HEK293 (cell line): ENCODE measurements around the gene DHX8.

Experiments used
- CTCF ChIA-PET: fragments of 350-600 bp; formaldehyde crosslinking; extraction: SDS; loops from one replicate; lab custom pipeline; 2021; ENCODE audit warnings: antibody characterized with exemption; lab: Yijun Ruan, JAX
- POLR2A ChIA-PET: fragments of 300-600 bp; formaldehyde crosslinking; extraction: SDS; loops from one replicate; lab custom pipeline; 2020; ENCODE audit warnings: antibody characterized with exemption, inconsistent platforms; lab: Yijun Ruan, JAX
- H3K27ac ChIP-seq: fragments of 200-500 bp; sonication (Bioruptor generic); 2 replicates; pipeline ENCODE4 v1.5.1; 2014; ENCODE audit warnings: low read depth, low read length, control low read depth, inconsistent platforms; ENCODE audit errors: extremely low read depth
- H3K36me3 ChIP-seq, 2 experiments: fragments of 200-500 bp in 1 of 2; sonication (Bioruptor generic) in 1 of 2; 1 replicate in 1 of 2; 2 replicates in 1 of 2; pipeline ENCODE4 v1.5.1; 2014 to 2017; ENCODE audit warnings: inconsistent platforms in 2 of 2, low read length in 2 of 2; ENCODE audit not compliant: control insufficient read depth in 2 of 2, insufficient read depth in 1 of 2
- H3K4me1 ChIP-seq: fragments of 200-500 bp; sonication (Bioruptor generic); 2 replicates; pipeline ENCODE4 v1.5.1; 2014; ENCODE audit warnings: mild to moderate bottlenecking, low read length, inconsistent platforms; ENCODE audit not compliant: control insufficient read depth, insufficient read depth
- H3K4me3 ChIP-seq: 2 replicates; pipeline ENCODE4 v1.5.1; 2011; ENCODE audit warnings: low read depth, mild to moderate bottlenecking, control low read depth, low read length, moderate library complexity
- H3K9me3 ChIP-seq: fragments of 200-500 bp; sonication (Bioruptor generic); 2 replicates; pipeline ENCODE4 v1.5.1; 2014; ENCODE audit warnings: low read depth, low read length, inconsistent platforms; ENCODE audit not compliant: control insufficient read depth, insufficient read depth
- GLIS1 ChIP-seq: fragments of 450-650 bp; formaldehyde crosslinking; IDR thresholded peaks from 2 replicates; pipeline ENCODE4 v1.5.1; 2016; ENCODE audit warnings: missing biosample characterization, missing genetic modification characterization
- HOXD13 ChIP-seq: sonication (generic); formaldehyde crosslinking; IDR thresholded peaks from 2 replicates; pipeline ENCODE4 v1.8.0; 2022; ENCODE audit warnings: missing genetic modification reagents, borderline replicate concordance
- KLF1 ChIP-seq: fragments of 450-650 bp; formaldehyde crosslinking; IDR thresholded peaks from 2 replicates; pipeline ENCODE4 v1.5.1; 2016; ENCODE audit warnings: missing biosample characterization, missing genetic modification characterization
- PATZ1 ChIP-seq: fragments of 450-650 bp; formaldehyde crosslinking; IDR thresholded peaks from 2 replicates; pipeline ENCODE4 v1.5.1; 2016; ENCODE audit warnings: missing biosample characterization, missing genetic modification characterization
- RBAK ChIP-seq: fragments of 450-650 bp; formaldehyde crosslinking; IDR thresholded peaks from 2 replicates; pipeline ENCODE4 v1.5.1; 2016; ENCODE audit warnings: missing biosample characterization, missing genetic modification characterization
- SCRT2 ChIP-seq: fragments of 450-650 bp; formaldehyde crosslinking; IDR thresholded peaks from 2 replicates; pipeline ENCODE4 v1.5.1; 2016; ENCODE audit warnings: missing biosample characterization, missing genetic modification characterization
- ZFP3 ChIP-seq: fragments of 450-650 bp; formaldehyde crosslinking; IDR thresholded peaks from 2 replicates; pipeline ENCODE4 v1.5.1; 2016; ENCODE audit warnings: low read depth, missing biosample characterization, missing genetic modification characterization
- ZNF221 ChIP-seq: fragments of 450-650 bp; formaldehyde crosslinking; IDR thresholded peaks from 2 replicates; pipeline ENCODE4 v1.5.1; 2017; ENCODE audit warnings: missing biosample characterization, missing genetic modification characterization, borderline replicate concordance
- ZNF416 ChIP-seq: fragments of 450-650 bp; formaldehyde crosslinking; IDR thresholded peaks from 2 replicates; pipeline ENCODE4 v1.5.1; 2016; ENCODE audit warnings: missing biosample characterization, missing genetic modification characterization
- ZNF449 ChIP-seq: fragments of 450-650 bp; formaldehyde crosslinking; IDR thresholded peaks from 2 replicates; pipeline ENCODE4 v1.5.1; 2017; ENCODE audit warnings: missing biosample characterization, mild to moderate bottlenecking, missing genetic modification characterization, moderate library complexity
- ZNF514 ChIP-seq: fragments of 450-650 bp; formaldehyde crosslinking; IDR thresholded peaks from 2 replicates; pipeline ENCODE4 v1.5.1; 2016; ENCODE audit warnings: missing biosample characterization, missing genetic modification characterization
- ZNF560 ChIP-seq: fragments of 450-650 bp; formaldehyde crosslinking; IDR thresholded peaks from 2 replicates; pipeline ENCODE4 v1.5.1; 2017; ENCODE audit warnings: missing biosample characterization, missing genetic modification characterization, borderline replicate concordance
- ZNF658 ChIP-seq: fragments of 450-650 bp; formaldehyde crosslinking; IDR thresholded peaks from 2 replicates; pipeline ENCODE4; 2016; ENCODE audit warnings: missing biosample characterization, missing genetic modification characterization
- TF ChIP-seq, protein P1 (sequence below): fragments of 450-650 bp; formaldehyde crosslinking; IDR thresholded peaks from 2 replicates; pipeline ENCODE4 v1.5.1; 2016; ENCODE audit warnings: missing biosample characterization, missing genetic modification characterization
- TF ChIP-seq, protein P2 (sequence below): fragments of 450-650 bp; formaldehyde crosslinking; IDR thresholded peaks from 2 replicates; pipeline ENCODE4 v1.5.1; 2017; ENCODE audit warnings: missing biosample characterization, missing genetic modification characterization
- TF ChIP-seq, protein P3 (sequence below): fragments of 450-650 bp; formaldehyde crosslinking; IDR thresholded peaks from 2 replicates; pipeline ENCODE4 v1.5.1; 2017; ENCODE audit warnings: missing biosample characterization, missing genetic modification characterization

The DHX8 gene

DNA sequence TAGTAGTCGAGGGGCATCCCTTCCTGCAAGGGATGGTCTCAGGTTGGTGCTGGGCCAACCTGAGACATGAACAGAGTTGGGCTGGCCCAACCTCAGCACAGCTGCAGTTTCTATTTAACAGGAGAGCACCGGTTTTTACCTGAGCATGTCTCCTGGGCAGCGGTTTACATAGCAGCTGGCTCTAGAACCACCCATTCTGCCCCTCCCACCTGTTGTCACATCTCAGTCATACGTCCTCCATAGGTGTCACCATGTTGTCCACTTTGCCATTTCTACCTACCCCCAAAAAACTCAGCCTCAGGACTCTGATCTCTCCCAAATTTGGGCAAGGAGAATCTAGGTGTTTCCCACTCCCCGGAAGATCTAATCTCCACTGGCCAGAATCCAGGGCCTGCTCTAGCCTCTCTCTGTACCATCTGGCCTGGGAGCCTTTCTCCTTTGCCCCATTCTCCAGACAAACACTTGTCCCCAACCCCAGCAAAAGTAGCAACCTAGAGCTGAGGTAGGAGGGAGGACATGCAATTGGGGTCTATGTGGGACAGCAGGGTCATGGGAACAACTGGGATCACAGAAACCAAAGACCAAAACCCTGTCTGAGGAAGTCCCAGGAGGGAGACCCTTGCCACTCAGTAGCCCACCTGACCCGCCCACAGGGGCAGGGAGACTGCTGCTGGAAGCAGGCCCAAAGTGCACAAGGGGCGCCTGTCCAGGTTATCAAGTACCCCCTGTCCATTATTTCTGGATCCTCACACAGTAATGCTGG, 43.3 kb downstream of the DHX8 start:
- peaks cover 21 to 59% of the 10 kb centered on the region in 2 experiments for H3K36me3 ChIP-seq

GRCh38 chr17:43528319-43528987, 44.7 kb downstream of the DHX8 start:
- TF ChIP-seq SCRT2 (0 out of 2 replicates have a peak, but pooled peaks have one; percentile 42), ZFP3 (tag by site-specific recombination) (no peak), GLIS1 (tag by site-specific recombination) (peak; percentile 34; the same call in 1 of the 2 replicates), KLF1 (tag by site-specific recombination) (peak; percentile 45; the same call in 1 of the 2 replicates)
- ChIA-PET POLR2A (no interaction called here), CTCF (interaction anchor here (0.6 to 2.4 kb wide), 10 partner anchors 8 to 231 kb away, joined by 3 to 12 read pairs (median 4); partner anchors contain the start of gene DHX8)
- Histone ChIP-seq H3K9me3 (no peaks in the 10 kb centered on the region), H3K4me1 (peaks cover 18% of the 10 kb centered on the region), H3K27ac (no peak overlapping the region), H3K36me3 (peaks cover 12 to 45% of the 10 kb centered on the region in 2 experiments; a peak in 2 of 3 replicates), H3K4me3 (no peak overlapping the region)

More for the DNA sequence above, 43.3 kb downstream of the DHX8 start:
- TF ChIP-seq ZNF658 (tag by site-specific recombination) (no peak), ZNF416 (no peak), ZNF221 (tag by site-specific recombination) (no peak), ZNF514 (tag by site-specific recombination) (no peak), HOXD13 (CRISPR knock-in tag) (no peak), RBAK (tag by site-specific recombination) (no peak), SCRT2 (peak; percentile 88), PATZ1 (tag by site-specific recombination) (no peak), ZNF560 (no peak), ZNF449 (tag by site-specific recombination) (peak; percentile 76)
- TF ChIP-seq, protein P1, sequence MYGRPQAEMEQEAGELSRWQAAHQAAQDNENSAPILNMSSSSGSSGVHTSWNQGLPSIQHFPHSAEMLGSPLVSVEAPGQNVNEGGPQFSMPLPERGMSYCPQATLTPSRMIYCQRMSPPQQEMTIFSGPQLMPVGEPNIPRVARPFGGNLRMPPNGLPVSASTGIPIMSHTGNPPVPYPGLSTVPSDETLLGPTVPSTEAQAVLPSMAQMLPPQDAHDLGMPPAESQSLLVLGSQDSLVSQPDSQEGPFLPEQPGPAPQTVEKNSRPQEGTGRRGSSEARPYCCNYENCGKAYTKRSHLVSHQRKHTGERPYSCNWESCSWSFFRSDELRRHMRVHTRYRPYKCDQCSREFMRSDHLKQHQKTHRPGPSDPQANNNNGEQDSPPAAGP (tag by site-specific recombination) = no peak
- TF ChIP-seq, protein P2, sequence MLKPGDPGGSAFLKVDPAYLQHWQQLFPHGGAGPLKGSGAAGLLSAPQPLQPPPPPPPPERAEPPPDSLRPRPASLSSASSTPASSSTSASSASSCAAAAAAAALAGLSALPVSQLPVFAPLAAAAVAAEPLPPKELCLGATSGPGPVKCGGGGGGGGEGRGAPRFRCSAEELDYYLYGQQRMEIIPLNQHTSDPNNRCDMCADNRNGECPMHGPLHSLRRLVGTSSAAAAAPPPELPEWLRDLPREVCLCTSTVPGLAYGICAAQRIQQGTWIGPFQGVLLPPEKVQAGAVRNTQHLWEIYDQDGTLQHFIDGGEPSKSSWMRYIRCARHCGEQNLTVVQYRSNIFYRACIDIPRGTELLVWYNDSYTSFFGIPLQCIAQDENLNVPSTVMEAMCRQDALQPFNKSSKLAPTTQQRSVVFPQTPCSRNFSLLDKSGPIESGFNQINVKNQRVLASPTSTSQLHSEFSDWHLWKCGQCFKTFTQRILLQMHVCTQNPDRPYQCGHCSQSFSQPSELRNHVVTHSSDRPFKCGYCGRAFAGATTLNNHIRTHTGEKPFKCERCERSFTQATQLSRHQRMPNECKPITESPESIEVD (tag by site-specific recombination) = no peak
- TF ChIP-seq, protein P3, sequence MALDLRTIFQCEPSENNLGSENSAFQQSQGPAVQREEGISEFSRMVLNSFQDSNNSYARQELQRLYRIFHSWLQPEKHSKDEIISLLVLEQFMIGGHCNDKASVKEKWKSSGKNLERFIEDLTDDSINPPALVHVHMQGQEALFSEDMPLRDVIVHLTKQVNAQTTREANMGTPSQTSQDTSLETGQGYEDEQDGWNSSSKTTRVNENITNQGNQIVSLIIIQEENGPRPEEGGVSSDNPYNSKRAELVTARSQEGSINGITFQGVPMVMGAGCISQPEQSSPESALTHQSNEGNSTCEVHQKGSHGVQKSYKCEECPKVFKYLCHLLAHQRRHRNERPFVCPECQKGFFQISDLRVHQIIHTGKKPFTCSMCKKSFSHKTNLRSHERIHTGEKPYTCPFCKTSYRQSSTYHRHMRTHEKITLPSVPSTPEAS (tag by site-specific recombination) = no peak
- Histone ChIP-seq H3K4me1 (peaks cover 18% of the 10 kb centered on the region), H3K9me3 (no peaks in the 10 kb centered on the region), H3K27ac (no peak overlapping the region), H3K4me3 (no peak overlapping the region)
- ChIA-PET CTCF (interaction anchor here (0.6 to 3.9 kb wide), 9 partner anchors 10 to 595 kb away, joined by 3 to 26 read pairs (median 6); partner anchors contain the start of gene DHX8), POLR2A (interaction anchor here (0.6 kb wide), 1 partner anchor 413 kb away, joined by 4 read pairs; no protein-coding TSS in a partner anchor)
